ENCODE data around the gene MINPP1.
"Not testable (repeated sequence)": the region's sequence is repeated elsewhere in the genome, so short reads cannot be mapped to it uniquely, and the experiment has no call there.

The MINPP1 gene

GRCh38 chr10:87562750-87563149 lies 58.1 kb downstream of the MINPP1 start:
- no peak for DNase-seq (ENCODE audit: low spot score)
- no peaks in the 10 kb centered on the region for H3K36me3 Mint-ChIP-seq (ENCODE audit: low read depth)
- no peak overlapping the region for H3K4me3 Mint-ChIP-seq
- H3K27me3 Mint-ChIP-seq (ENCODE audit: low read depth): peaks cover 15% of the 10 kb centered on the region
- no peak overlapping the region for H3K27ac Mint-ChIP-seq
- no peaks in the 10 kb centered on the region for H3K4me1 Mint-ChIP-seq (ENCODE audit: low read depth)
- peaks cover 19% of the 10 kb centered on the region for H3K9me3 Mint-ChIP-seq

GRCh38 chr10:87565010-87565409 lies 60.3 kb downstream of the MINPP1 start:
- no peak overlapping the region for H3K4me3 Mint-ChIP-seq
- H3K4me1 Mint-ChIP-seq (ENCODE audit: low read depth): no peaks in the 10 kb centered on the region
- H3K27me3 Mint-ChIP-seq (ENCODE audit: low read depth): peaks cover 18% of the 10 kb centered on the region
- no peak overlapping the region for H3K27ac Mint-ChIP-seq
- no peaks in the 10 kb centered on the region for H3K36me3 Mint-ChIP-seq (ENCODE audit: low read depth)
- H3K9me3 Mint-ChIP-seq: peaks cover 19% of the 10 kb centered on the region
- DNase-seq (ENCODE audit: low spot score): no peak

- Mint-ChIP-seq H3K27ac (no peak overlapping the region), H3K4me3 (no peak overlapping the region), H3K9me3 (peaks cover 6% of the 10 kb centered on the region), H3K36me3 (ENCODE audit: low read depth) (no peaks in the 10 kb centered on the region), H3K27me3 (ENCODE audit: low read depth) (peaks cover 28% of the 10 kb centered on the region), H3K4me1 (ENCODE audit: low read depth) (no peaks in the 10 kb centered on the region)
- DNase-seq (ENCODE audit: low spot score): no peak
Observed at GRCh38 chr10:87575851-87576250, 71.2 kb downstream of the MINPP1 start.

GRCh38 chr10:87578160-87578841 lies 73.6 kb downstream of the MINPP1 start:
- H3K36me3 Mint-ChIP-seq (ENCODE audit: low read depth): no peaks in the 10 kb centered on the region
- H3K27me3 Mint-ChIP-seq (ENCODE audit: low read depth): peaks cover 22% of the 10 kb centered on the region
- no peak for DNase-seq (ENCODE audit: low spot score)

GRCh38 chr10:87578842-87579401 lies 74.2 kb downstream of the MINPP1 start:
- Mint-ChIP-seq H3K27ac (no peak overlapping the region), H3K9me3 (no peaks in the 10 kb centered on the region), H3K4me1 (ENCODE audit: low read depth) (no peaks in the 10 kb centered on the region), H3K36me3 (ENCODE audit: low read depth) (no peaks in the 10 kb centered on the region), H3K4me3 (no peak overlapping the region), H3K27me3 (ENCODE audit: low read depth) (peaks cover 20% of the 10 kb centered on the region)
- DNase-seq (ENCODE audit: low spot score): no peak

More at GRCh38 chr10:87578160-87578841, 73.6 kb downstream of the MINPP1 start:
- Mint-ChIP-seq H3K4me1 (ENCODE audit: low read depth) (no peaks in the 10 kb centered on the region), H3K27ac (no peak overlapping the region), H3K9me3 (no peaks in the 10 kb centered on the region), H3K4me3 (no peak overlapping the region)

GRCh38 chr10:87579563-87579962 lies 74.9 kb downstream of the MINPP1 start:
- H3K27ac Mint-ChIP-seq: no peak overlapping the region
- no peak overlapping the region for H3K4me3 Mint-ChIP-seq
- H3K4me1 Mint-ChIP-seq (ENCODE audit: low read depth): no peaks in the 10 kb centered on the region
- DNase-seq (ENCODE audit: low spot score): no peak
- H3K9me3 Mint-ChIP-seq: no peaks in the 10 kb centered on the region
- H3K27me3 Mint-ChIP-seq (ENCODE audit: low read depth): peaks cover 17% of the 10 kb centered on the region
- no peaks in the 10 kb centered on the region for H3K36me3 Mint-ChIP-seq (ENCODE audit: low read depth)

GRCh38 chr10:87580016-87580415 lies 75.3 kb downstream of the MINPP1 start:
- no peak for DNase-seq (ENCODE audit: low spot score)
- no peaks in the 10 kb centered on the region for H3K4me1 Mint-ChIP-seq (ENCODE audit: low read depth)
- H3K27ac Mint-ChIP-seq: no peak overlapping the region
- H3K9me3 Mint-ChIP-seq: no peaks in the 10 kb centered on the region
- H3K4me3 Mint-ChIP-seq: no peak overlapping the region
- no peaks in the 10 kb centered on the region for H3K36me3 Mint-ChIP-seq (ENCODE audit: low read depth)
- peaks cover 14% of the 10 kb centered on the region for H3K27me3 Mint-ChIP-seq (ENCODE audit: low read depth)

- Mint-ChIP-seq H3K9me3 (no peaks in the 10 kb centered on the region), H3K27ac (no peak overlapping the region), H3K4me3 (no peak overlapping the region), H3K4me1 (ENCODE audit: low read depth) (no peaks in the 10 kb centered on the region), H3K27me3 (ENCODE audit: low read depth) (peaks cover 3% of the 10 kb centered on the region), H3K36me3 (ENCODE audit: low read depth) (no peaks in the 10 kb centered on the region)
- DNase-seq (ENCODE audit: low spot score): no peak
Observed at GRCh38 chr10:87585565-87586514, 81.1 kb downstream of the MINPP1 start.

- no peak for DNase-seq (ENCODE audit: low spot score)
- H3K4me3 Mint-ChIP-seq: no peak overlapping the region
- H3K36me3 Mint-ChIP-seq (ENCODE audit: low read depth): no peaks in the 10 kb centered on the region
- H3K27ac Mint-ChIP-seq: no peak overlapping the region
- H3K9me3 Mint-ChIP-seq: no peaks in the 10 kb centered on the region
- H3K4me1 Mint-ChIP-seq (ENCODE audit: low read depth): no peaks in the 10 kb centered on the region
- peaks cover 11% of the 10 kb centered on the region for H3K27me3 Mint-ChIP-seq (ENCODE audit: low read depth)
Observed at GRCh38 chr10:87589645-87590051, 85.0 kb downstream of the MINPP1 start.

GRCh38 chr10:87590705-87591588 lies 86.3 kb downstream of the MINPP1 start:
- Mint-ChIP-seq H3K27ac (no peak overlapping the region), H3K9me3 (no peaks in the 10 kb centered on the region), H3K36me3 (ENCODE audit: low read depth) (no peaks in the 10 kb centered on the region), H3K4me3 (no peak overlapping the region), H3K4me1 (ENCODE audit: low read depth) (no peaks in the 10 kb centered on the region), H3K27me3 (ENCODE audit: low read depth) (peaks cover 18% of the 10 kb centered on the region)
- no peak for DNase-seq (ENCODE audit: low spot score)

GRCh38 chr10:87591589-87591886 lies 86.8 kb downstream of the MINPP1 start:
- Mint-ChIP-seq H3K9me3 (no peaks in the 10 kb centered on the region), H3K4me3 (no peak overlapping the region), H3K36me3 (ENCODE audit: low read depth) (no peaks in the 10 kb centered on the region), H3K27me3 (ENCODE audit: low read depth) (peaks cover 20% of the 10 kb centered on the region), H3K4me1 (ENCODE audit: low read depth) (no peaks in the 10 kb centered on the region), H3K27ac (no peak overlapping the region)
- DNase-seq (ENCODE audit: low spot score): no peak

GRCh38 chr10:87592920-87593319 lies 88.2 kb downstream of the MINPP1 start:
- not testable (repeated sequence) for DNase-seq (ENCODE audit: low spot score); H3K36me3 Mint-ChIP-seq (ENCODE audit: low read depth); H3K27ac Mint-ChIP-seq; H3K4me3 Mint-ChIP-seq; H3K4me1 Mint-ChIP-seq (ENCODE audit: low read depth); H3K9me3 Mint-ChIP-seq
- peaks cover 20% of the 10 kb centered on the region for H3K27me3 Mint-ChIP-seq (ENCODE audit: low read depth)

GRCh38 chr10:87593702-87594101 lies 89.0 kb downstream of the MINPP1 start:
- DNase-seq (ENCODE audit: low spot score): no peak
- Mint-ChIP-seq H3K36me3 (ENCODE audit: low read depth) (no peaks in the 10 kb centered on the region), H3K4me1 (ENCODE audit: low read depth) (no peaks in the 10 kb centered on the region), H3K4me3 (no peak overlapping the region), H3K27me3 (ENCODE audit: low read depth) (peaks cover 20% of the 10 kb centered on the region), H3K9me3 (no peaks in the 10 kb centered on the region), H3K27ac (no peak overlapping the region)

Measured in T-helper 2 cell treated with Interferon-gamma antibody and Interleukin-4, amounts not matched to agents 5 μg/mL and 100 μg/mL, for 36 hours (primary cell).